ENCODE results near the gene HOXB2.

The HOXB2 gene

GRCh38 chr17:48551596-48552465 is 6.9 kb upstream of the HOXB2 start:
- no peak for DNase-seq

- DNase-seq = peak; percentile 23
Observed at GRCh38 chr17:48551214-48551555, 6.3 kb upstream of the HOXB2 start.

- no peak for DNase-seq
Observed at GRCh38 chr17:48550502-48551213, 5.7 kb upstream of the HOXB2 start.

GRCh38 chr17:48549914-48550501 is 5.1 kb upstream of the HOXB2 start:
- DNase-seq = no peak

- DNase-seq = peak; percentile 28
Observed at GRCh38 chr17:48549281-48549630, 4.3 kb upstream of the HOXB2 start.

- peak; percentile 45 for DNase-seq
Observed at GRCh38 chr17:48548523-48549280, 3.8 kb upstream of the HOXB2 start.

GRCh38 chr17:48547808-48548522 is 3.1 kb upstream of the HOXB2 start:
- DNase-seq = peak; percentile 48

GRCh38 chr17:48546924-48547807 is 2.3 kb upstream of the HOXB2 start:
- peak; percentile 53 for DNase-seq

GRCh38 chr17:48546137-48546923 is 1.4 kb upstream of the HOXB2 start:
- DNase-seq = peak; percentile 38

GRCh38 chr17:48545539-48545938 is 630 bp upstream of the HOXB2 start:
- peak; percentile 21 for DNase-seq

GRCh38 chr17:48544349-48545021 is 424 bp downstream of the HOXB2 start:
- peak; percentile 58 for DNase-seq

- DNase-seq = no peak
Observed at GRCh38 chr17:48543854-48544348, 1.0 kb downstream of the HOXB2 start.

- DNase-seq = peak; percentile 77
Observed at GRCh38 chr17:48543107-48543853, 1.6 kb downstream of the HOXB2 start.

- no peak for DNase-seq
Observed at GRCh38 chr17:48542698-48543106, 2.2 kb downstream of the HOXB2 start.

- DNase-seq = peak; percentile 51
Observed at GRCh38 chr17:48542114-48542656, 2.7 kb downstream of the HOXB2 start.

- DNase-seq = no peak
Observed at GRCh38 chr17:48541577-48542113, 3.3 kb downstream of the HOXB2 start.

GRCh38 chr17:48541036-48541576 is 3.8 kb downstream of the HOXB2 start:
- peak; percentile 45 for DNase-seq

- no peak for DNase-seq
Observed at GRCh38 chr17:48540213-48540612, 4.7 kb downstream of the HOXB2 start.
